Right cardiac atrium (tissue), 5 donors: Measurements from ENCODE around the gene PMEPA1. TPM values are rescaled to one million over a fixed set of nuclear protein-coding genes. Genes with fewer than 3 reads are reported as not detected.
A peak's percentile ranks its signal among the peaks of the same experiment; 100 is the strongest.

Experiments used
- ATAC-seq, 2 donors: fragments of 200-7000 bp; cut with Tn5 transposase; one replicate each; pipeline versions ENCODE4 v1.8.0 to v1.9.1; 2020; ENCODE audit warnings: moderate library complexity in 2 of 2, mild to moderate bottlenecking in 1 of 2
- DNase-seq, 3 donors: peaks; one replicate each; pipeline ENCODE4 v3.0.0-alpha.2; 2020
- H3K27ac ChIP-seq: one replicate; pipeline ENCODE4 v1.5.1; 2013; ENCODE audit warnings: mild to moderate bottlenecking, low read length, control low read depth, moderate library complexity
- H3K27me3 ChIP-seq: one replicate; pipeline ENCODE4 v1.6.1; 2013; ENCODE audit not compliant: control insufficient read depth, insufficient read depth
- H3K4me1 ChIP-seq: one replicate; pipeline ENCODE4 v1.6.1; 2013; ENCODE audit warnings: low read length; ENCODE audit not compliant: control insufficient read depth, insufficient read depth
- H3K4me3 ChIP-seq: one replicate; pipeline ENCODE4 v1.5.1; 2013; ENCODE audit warnings: low read length, control low read depth
- H3K9me3 ChIP-seq: one replicate; pipeline ENCODE4 v1.6.1; 2013; ENCODE audit warnings: low read length; ENCODE audit not compliant: control insufficient read depth
- WGBS: extraction: QIAGEN DNeasy Blood & Tissue Kit; methylation state at CpG from one replicate; pipeline ENCODE4 v1.1.7; 2013; 5-methylcytosine and 5-hydroxymethylcytosine counted together
- intact Hi-C, 4 donors: fragments of 100-400 bp; cut with DNase I; formaldehyde crosslinking; loops; one replicate each; pipeline versions ENCODE4 v1.11.0 to v1.14.0; 2022 to 2023
- polyA plus RNA-seq: library from polyadenylated mRNA; stranded (reverse); fragments of 200-250 nt; gene quantifications from one replicate; pipeline ENCODE4 v1.2.3, GENCODE V29; 2013
- total RNA-seq, 4 donors: library from RNA; stranded (reverse); fragmentation: NEBNext Ultra II Directional; extraction: Animal tissue kit (Norgen Biotek cat#: 25700); gene quantifications; one replicate each; pipeline ENCODE4 v1.2.1, GENCODE V29; 2021
- donor health status: healthy with polysubstance abuse.
- donor health status: DM: no; HTN: yes; CAD: no.
- donor health status: DM: no; HTN: no; CAD: no.
- donor health status: DM: no; HTN: yes; CAD: no; lungs with severe emphysema.
- donor health status: DM: yes; HTN: yes; CAD: no.

Gene PMEPA1
- total and polyA plus RNA-seq, 5 donors: 17.3 to 82.0 (median 37.5) TPM

DNA sequence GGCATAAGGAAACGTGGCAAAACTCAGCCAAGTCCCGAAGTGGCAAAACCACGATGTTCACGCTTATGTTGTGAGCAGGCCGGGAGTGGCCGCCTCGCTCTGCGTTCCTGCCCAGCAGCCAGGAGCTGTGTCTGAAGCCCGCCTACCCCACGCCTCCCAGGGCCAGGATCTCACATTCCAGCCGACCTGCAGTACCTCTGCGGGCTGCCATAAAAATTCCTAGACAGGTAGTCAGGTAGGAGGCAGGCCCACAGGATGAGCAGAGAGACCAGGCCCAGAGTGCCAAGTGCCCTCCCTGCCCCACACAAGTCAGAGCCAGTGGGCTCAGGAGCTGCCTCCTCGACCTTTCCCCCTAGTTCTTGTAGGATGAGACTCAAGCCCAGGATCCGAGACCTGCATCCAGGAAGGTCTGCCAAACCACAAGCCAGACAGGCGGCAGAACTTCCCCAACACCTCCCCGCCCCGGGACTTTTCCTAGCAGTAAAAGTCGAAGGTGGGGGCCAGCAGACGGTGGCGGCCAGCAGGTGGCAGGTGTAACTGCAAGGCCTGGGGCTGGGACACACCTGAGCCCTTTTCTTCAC, 16.7 kb downstream of the PMEPA1 start:
- intact Hi-C loops: loop anchor here in 1 of 4 donors (10.0 kb wide), 1 partner anchor 52 kb away; no protein-coding TSS in a partner anchor
- peak in 1 of 2 donors; percentile 8 for ATAC-seq
- Histone ChIP-seq H3K4me3 (no peak overlapping the region), H3K27ac (no peak overlapping the region), H3K9me3 (no peaks in the 10 kb centered on the region), H3K4me1 (peaks cover 7% of the 10 kb centered on the region), H3K27me3 (no peaks in the 10 kb centered on the region)
- WGBS: 69% methylated on average over 20 of the region's 20 CpGs
- DNase-seq: peak in 1 of 3 donors; percentile 57

DNA sequence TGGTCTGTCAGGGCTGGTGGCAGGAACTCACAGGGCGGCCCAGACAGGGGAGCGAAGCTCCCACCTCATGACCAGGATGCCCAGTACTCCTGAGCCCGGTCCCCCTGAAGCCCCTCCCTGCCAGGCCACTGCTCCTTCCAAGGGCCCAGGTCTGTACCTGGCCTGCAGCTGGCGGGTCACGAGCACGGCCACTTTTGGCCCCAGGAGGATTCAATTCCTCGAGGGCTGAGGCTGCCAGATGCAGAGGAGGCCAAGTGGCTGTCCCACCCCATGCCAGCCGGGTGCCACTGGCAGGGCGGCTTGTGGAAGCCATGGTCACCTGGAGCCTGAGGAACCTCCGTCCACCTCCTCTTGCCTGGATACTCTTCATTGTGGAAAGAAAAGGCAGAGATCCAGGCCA, 17.4 kb downstream of the PMEPA1 start:
- Histone ChIP-seq H3K4me3 (no peak overlapping the region), H3K9me3 (no peaks in the 10 kb centered on the region), H3K27ac (no peak overlapping the region), H3K27me3 (no peaks in the 10 kb centered on the region), H3K4me1 (peaks cover 7% of the 10 kb centered on the region)
- WGBS: 85% methylated on average over 10 of the region's 10 CpGs
- DNase-seq: peak in 1 of 3 donors; percentile 41
- intact Hi-C loops: loop anchor here in 1 of 4 donors (10.0 kb wide), 1 partner anchor 52 kb away; no protein-coding TSS in a partner anchor
- no peak for ATAC-seq

DNA sequence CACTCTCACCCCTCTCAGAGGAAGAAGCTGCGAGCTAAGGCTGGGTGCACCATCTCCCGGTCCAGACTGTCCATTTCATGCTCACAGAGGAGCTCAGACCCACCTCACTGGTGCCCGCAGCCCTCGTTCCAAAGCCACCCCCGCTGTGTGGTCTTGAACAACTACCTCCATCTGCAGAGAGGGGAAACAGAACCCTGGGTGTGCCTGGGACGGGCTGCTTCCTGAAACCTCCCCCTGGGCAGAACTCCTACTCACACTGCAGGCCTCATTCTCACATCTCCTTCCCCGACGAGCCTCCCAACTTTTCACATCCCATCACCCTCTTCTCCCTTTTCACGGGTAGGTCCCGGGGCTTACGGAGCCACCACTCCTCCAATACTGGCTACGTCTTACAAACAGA, 18.1 kb downstream of the PMEPA1 start:
- ATAC-seq: no peak
- Histone ChIP-seq H3K9me3 (no peaks in the 10 kb centered on the region), H3K27ac (no peak overlapping the region), H3K4me1 (peaks cover 7% of the 10 kb centered on the region), H3K27me3 (no peaks in the 10 kb centered on the region), H3K4me3 (no peak overlapping the region)
- DNase-seq: peak in 1 of 3 donors; percentile 31
- WGBS: 73% methylated on average over 12 of the region's 12 CpGs
- intact Hi-C loops: loop anchor here in 1 of 4 donors (10.0 kb wide), 1 partner anchor 53 kb away; no protein-coding TSS in a partner anchor

DNA sequence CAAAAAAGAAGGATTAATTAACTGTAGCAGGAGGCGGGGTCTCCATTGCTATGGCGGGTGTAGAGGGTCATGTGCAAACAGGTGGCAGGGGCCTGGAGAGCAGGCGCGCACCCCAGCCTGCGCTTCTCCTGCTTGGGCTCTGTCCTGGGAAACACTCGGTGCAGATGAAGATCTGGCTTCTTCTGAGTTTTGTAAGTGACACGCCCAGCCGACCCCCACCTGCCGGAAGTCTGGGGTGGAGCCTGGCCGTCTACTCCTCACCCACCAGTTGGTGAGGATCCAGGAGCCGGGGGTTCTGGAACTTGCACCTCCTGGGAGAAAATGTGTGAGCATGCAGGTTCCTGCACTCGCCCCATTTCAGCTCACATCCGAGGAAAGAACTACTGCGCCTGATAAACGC, 19.3 kb downstream of the PMEPA1 start:
- ATAC-seq (no peak), DNase-seq (peak in 1 of 3 donors; percentile 37)
- Histone ChIP-seq H3K4me1 (peaks cover 16% of the 10 kb centered on the region), H3K9me3 (no peaks in the 10 kb centered on the region), H3K27ac (no peak overlapping the region), H3K27me3 (no peaks in the 10 kb centered on the region), H3K4me3 (no peak overlapping the region)
- intact Hi-C loops: loop anchor here in 1 of 4 donors (10.0 kb wide), 1 partner anchor 54 kb away; no protein-coding TSS in a partner anchor
- WGBS: 85% methylated on average over 15 of the region's 15 CpGs

DNA sequence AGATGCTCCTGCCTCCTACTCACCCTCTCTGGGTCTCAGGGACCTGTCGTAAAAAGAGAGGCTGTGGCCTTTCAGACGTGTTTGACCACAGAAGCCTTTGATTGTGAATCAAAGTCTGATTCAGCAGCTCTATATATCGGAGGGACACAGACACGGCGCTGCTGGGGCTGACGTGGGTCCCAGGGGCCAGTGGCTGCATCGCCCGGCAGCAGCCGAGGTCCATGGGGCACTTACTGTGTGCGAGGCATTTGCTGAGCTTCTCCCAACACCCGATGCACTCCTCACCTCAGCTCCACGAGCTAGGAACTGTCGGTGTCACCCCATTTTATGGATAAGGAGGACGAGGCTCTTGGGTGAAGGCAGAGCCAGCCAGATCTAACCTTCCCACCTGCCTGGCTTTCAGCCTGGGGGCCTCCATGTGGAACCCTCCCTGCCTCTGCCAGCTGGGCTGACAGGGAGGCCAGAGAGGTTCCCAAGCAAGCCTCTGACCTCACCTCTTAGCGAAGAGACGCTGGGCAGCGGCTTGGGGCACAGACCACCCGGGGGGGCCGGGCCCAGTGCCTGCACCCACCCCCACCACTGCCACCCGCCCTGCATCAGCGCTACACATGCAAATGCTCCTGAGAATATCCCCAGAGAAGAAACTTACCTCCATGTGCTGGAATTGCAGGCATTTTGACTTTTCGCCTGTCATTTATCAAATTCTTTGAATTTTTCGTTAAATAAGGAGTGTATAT, 19.9 kb downstream of the PMEPA1 start:
- DNase-seq (peak in 1 of 3 donors; percentile 35), ATAC-seq (no peak)
- intact Hi-C loops: loop anchor here in 1 of 4 donors (10.0 kb wide), 1 partner anchor 55 kb away; no protein-coding TSS in a partner anchor
- Histone ChIP-seq H3K4me1 (peaks cover 16% of the 10 kb centered on the region), H3K27me3 (no peaks in the 10 kb centered on the region), H3K27ac (no peak overlapping the region), H3K4me3 (no peak overlapping the region), H3K9me3 (no peaks in the 10 kb centered on the region)
- WGBS: 83% methylated on average over 23 of the region's 23 CpGs

DNA sequence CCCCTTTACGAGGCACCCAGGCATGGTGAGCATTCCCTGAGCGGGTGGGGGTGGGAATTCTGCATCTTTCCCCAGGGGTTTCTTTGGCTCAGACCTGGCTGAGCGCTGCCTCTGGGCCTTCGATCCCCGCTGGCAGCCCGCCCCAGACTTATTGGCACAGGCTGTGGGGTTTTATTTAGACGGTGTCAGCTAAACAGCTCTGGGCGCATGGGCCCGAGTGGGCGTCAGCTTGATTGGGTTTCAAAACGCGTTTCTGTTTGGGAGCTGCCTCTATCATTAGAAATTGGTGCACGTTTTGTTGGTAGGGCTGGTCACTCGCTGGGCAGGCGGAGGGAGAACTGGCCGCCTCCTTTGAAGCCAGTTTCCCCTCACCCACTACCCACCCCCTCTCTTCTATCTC, 21.0 kb downstream of the PMEPA1 start:
- Histone ChIP-seq H3K27me3 (no peaks in the 10 kb centered on the region), H3K9me3 (no peaks in the 10 kb centered on the region), H3K4me3 (no peak overlapping the region), H3K27ac (no peak overlapping the region), H3K4me1 (peaks cover 19% of the 10 kb centered on the region)
- peak; percentile 47 to 58 for ATAC-seq
- DNase-seq: peak; percentile 76 to 94 (median 93)
- intact Hi-C loops: no loop called here
- 34% methylated on average over 16 of the region's 16 CpGs for WGBS

DNA sequence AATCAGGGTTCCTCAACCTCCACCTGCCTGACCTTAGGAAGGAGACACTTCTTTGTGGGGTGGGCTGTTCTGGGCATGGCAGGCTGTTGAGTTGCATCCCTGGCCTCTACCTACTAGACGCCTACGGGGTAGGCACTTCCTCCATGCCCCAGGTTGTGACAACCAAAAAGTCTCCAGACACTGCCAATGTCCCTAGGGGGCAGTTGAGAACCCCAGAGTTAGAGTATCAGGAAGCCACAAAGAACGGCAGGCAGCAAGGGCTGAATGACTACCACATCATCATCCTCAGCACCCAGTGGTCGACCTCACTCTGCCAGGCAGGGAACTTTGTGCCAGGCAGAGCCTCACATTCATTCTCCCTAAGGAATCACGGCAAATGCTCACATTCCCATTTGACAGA, 21.5 kb downstream of the PMEPA1 start:
- no peaks in the 10 kb centered on the region for H3K9me3 ChIP-seq
- no peak overlapping the region for H3K27ac ChIP-seq
- ATAC-seq (no peak), DNase-seq (peak in 1 of 3 donors; percentile 35)
- WGBS: 85% methylated on average over 5 of the region's 5 CpGs
- peaks cover 19% of the 10 kb centered on the region for H3K4me1 ChIP-seq
- H3K27me3 ChIP-seq: no peaks in the 10 kb centered on the region
- intact Hi-C loops: no loop called here
- no peak overlapping the region for H3K4me3 ChIP-seq

DNA sequence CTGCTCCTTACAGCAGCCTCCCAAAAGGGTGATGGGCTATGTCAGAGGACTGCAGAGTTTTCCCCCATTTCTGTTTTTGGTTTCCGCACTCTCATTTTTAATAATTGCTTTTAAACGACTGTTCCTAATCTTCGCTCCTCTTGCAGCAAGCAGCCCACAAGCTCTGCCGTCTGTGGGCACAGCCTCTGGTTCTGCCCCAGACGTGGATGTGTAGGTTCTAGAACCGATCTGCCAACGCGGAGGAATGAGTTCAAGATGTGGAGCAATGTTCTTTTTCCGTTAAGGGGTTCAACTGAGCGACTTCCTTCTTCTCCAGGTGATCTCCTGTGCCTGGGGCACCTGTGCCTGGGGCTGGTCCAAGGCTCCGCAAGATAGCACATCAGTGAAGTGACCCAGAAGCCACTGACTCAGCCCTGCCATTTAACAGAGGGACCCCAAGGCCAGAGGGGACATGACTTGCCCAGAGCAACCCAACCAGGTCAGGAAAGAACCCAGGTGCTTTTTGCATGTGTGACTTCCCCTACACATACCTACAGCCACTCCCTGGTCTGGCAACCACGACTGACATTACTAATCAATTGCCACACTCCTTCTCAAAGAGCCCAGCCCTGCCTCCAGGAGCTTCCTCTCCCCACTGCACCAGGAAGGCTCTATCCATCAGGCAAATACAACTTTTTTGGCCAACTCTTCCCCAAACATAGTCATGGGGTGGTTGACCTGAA, 22.7 kb downstream of the PMEPA1 start:
- no peak overlapping the region for H3K27ac ChIP-seq
- H3K27me3 ChIP-seq: no peaks in the 10 kb centered on the region
- H3K4me1 ChIP-seq: peaks cover 19% of the 10 kb centered on the region
- H3K4me3 ChIP-seq: no peak overlapping the region
- ATAC-seq (no peak), DNase-seq (peak in 1 of 3 donors; percentile 24)
- intact Hi-C loops: no loop called here
- no peaks in the 10 kb centered on the region for H3K9me3 ChIP-seq
- 88% methylated on average over 12 of the region's 12 CpGs for WGBS

DNA sequence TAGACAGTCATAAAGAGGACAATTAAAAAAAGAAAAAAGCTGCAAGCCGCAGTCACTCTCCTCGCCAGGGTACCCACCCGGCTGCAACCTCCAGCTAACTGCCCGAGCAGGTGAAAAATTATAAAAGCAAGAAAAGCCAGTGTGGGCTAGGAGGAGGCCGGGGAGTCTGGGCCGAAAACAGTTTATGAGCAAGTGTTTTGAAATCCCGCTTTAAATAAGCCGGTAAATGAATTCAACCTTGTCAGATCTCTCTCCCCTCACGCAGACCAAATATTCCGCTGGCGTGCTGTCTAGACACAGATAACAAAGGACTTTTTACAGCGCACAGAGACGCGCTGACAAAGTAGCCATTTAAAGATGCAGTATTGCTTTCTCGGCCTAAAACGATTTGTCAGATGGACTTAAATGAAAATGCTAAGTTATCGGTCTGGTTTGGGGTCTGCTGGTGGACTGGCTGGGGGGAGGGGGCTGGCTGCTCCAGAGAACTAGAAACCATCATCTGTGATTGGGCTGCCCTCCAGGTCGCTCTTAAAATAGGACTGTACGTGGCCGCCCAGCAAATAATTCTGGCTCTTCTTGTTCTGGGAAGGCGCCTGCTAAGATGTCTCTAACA, 24.6 kb downstream of the PMEPA1 start:
- Histone ChIP-seq H3K27ac (no peak overlapping the region), H3K9me3 (no peaks in the 10 kb centered on the region), H3K27me3 (no peaks in the 10 kb centered on the region), H3K4me3 (peak overlapping the region; percentile 8), H3K4me1 (peaks cover 19% of the 10 kb centered on the region)
- ATAC-seq (peak; percentile 29 to 40), DNase-seq (peak in 1 of 3 donors; percentile 67)
- intact Hi-C loops: no loop called here
- WGBS: 39% methylated on average over 21 of the region's 21 CpGs

DNA sequence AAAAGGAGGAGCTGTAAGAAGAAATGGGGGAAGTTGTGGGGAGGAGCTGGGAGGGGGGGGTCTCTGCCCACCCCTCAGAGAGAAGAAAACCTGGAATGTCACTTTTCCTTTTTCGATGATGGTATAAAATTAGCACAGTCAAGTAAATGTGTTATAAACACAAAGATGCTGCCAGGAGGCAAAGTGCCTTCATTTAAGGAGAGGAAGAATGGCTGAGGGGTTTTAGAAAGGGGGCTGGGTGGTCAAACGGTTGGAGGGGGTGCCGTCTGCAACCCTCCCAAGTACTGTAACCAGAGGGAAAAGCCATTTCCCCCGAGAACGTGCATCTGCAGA, 25.0 kb downstream of the PMEPA1 start:
- Histone ChIP-seq H3K9me3 (no peaks in the 10 kb centered on the region), H3K4me3 (no peak overlapping the region), H3K4me1 (peaks cover 19% of the 10 kb centered on the region), H3K27me3 (no peaks in the 10 kb centered on the region), H3K27ac (no peak overlapping the region)
- ATAC-seq (no peak), DNase-seq (no peak)
- intact Hi-C loops: no loop called here
- 29% methylated on average over 5 of the region's 5 CpGs for WGBS
